ENCODE measurements around the gene ANTXR1.
A peak's percentile ranks its signal among the peaks of the same experiment; 100 is the strongest.

Gene ANTXR1

DNA sequence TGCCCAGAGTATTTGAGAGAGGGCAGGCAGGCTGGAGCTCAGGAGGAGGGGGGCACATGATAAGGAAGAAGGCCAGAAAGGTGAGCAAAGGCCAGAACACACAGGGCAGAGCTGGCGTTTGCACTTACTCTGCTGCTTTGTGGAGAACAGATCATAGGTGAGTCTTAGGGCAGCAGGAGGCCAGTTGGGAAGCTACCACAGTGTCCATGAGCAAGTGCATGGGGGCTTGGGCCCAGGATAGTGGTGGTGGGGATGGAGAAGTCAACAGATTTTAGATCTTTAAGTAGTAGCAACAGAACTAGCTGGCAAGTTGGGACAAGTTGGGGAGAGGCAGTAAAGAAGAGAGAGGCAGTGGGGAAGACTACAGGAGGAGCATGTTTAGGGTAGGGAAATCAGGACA, 168.0 kb downstream of the ANTXR1 start:
- peak; percentile 39 for DNase-seq (ENCODE audit: low read depth)
- TF ChIP-seq, protein P1, sequence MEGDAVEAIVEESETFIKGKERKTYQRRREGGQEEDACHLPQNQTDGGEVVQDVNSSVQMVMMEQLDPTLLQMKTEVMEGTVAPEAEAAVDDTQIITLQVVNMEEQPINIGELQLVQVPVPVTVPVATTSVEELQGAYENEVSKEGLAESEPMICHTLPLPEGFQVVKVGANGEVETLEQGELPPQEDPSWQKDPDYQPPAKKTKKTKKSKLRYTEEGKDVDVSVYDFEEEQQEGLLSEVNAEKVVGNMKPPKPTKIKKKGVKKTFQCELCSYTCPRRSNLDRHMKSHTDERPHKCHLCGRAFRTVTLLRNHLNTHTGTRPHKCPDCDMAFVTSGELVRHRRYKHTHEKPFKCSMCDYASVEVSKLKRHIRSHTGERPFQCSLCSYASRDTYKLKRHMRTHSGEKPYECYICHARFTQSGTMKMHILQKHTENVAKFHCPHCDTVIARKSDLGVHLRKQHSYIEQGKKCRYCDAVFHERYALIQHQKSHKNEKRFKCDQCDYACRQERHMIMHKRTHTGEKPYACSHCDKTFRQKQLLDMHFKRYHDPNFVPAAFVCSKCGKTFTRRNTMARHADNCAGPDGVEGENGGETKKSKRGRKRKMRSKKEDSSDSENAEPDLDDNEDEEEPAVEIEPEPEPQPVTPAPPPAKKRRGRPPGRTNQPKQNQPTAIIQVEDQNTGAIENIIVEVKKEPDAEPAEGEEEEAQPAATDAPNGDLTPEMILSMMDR (IDR thresholded peaks at IDR 0.05; ENCODE audit: insufficient read depth, low read depth, low read length, missing control alignments), result no peak
- no peak overlapping the region for H3K4me3 ChIP-seq (ENCODE audit: low read length)

DNA sequence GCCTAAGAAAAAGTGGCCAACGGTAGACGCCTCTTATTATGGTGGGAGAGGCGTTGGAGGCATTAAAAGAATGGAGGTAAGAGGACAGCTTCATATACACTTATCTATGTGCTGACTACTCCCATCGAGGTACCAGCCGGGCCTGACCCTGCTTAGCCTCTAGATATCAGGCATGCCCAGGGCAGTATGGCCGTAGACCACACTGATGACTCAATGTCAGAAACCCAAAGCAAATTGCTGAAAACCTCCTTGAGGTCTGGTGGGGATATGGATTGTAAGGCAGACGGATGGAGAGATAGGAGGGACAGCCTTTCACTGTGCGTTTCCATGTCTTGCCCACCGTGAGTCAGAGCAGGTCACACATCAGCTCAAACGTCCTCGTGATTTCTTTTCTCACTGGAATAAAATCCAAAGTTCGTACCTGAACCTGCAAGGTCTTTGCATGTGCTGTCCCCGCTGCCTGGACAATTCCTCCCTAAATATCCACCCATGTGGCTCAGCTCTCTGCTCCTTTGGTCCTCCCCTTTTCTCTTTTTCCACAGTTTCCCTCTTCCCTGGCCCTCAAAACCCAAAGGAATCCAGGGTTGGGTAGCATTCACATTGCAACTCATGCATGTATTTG, 168.9 kb downstream of the ANTXR1 start:
- no peak overlapping the region for H3K4me3 ChIP-seq (ENCODE audit: low read length)
- DNase-seq (ENCODE audit: low read depth), result no peak
- TF ChIP-seq, protein P1 (IDR thresholded peaks at IDR 0.05; ENCODE audit: insufficient read depth, low read depth, low read length, missing control alignments), result no peak

DNA sequence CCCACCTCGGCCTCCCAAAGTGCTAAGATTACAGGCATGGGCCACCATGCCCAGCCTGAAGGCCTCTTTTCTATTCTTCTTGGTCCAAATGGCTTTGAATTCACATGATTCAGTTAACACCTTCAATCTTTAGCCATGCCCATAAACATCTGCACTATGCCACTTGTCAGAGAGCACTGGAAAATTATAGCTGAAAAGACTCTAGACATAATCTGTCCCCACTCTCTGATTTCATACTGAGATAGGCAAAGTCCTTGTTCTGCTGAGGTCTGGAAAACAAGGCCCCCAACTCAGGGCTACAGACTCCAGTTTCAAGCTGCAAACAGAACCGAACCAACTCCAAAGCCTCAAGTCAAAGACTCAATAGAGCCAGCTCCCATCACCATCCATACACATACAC, 170.7 kb downstream of the ANTXR1 start:
- TF ChIP-seq, protein P1 (IDR thresholded peaks at IDR 0.05; ENCODE audit: insufficient read depth, low read depth, low read length, missing control alignments), result no peak
- DNase-seq (ENCODE audit: low read depth), result no peak
- H3K4me3 ChIP-seq (ENCODE audit: low read length), result no peak overlapping the region

DNA sequence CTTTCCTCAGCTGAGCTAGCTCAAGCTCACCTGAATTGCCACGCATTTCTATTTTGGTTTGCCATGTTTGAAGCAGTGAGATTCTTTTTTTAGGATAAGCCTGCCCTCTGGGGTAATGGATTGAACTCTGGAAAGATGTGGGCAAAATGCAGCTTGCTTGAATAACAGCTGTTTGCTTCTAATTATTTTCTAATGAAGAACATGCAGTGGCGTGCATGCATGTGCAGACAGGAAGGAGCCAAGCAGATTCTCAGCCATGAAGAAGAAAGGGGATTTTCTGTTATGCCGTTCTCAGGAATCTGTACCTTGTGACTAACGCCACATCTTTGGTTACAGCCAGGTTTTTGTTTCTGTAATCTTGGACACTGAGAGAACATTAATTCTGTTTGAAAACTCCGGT, 171.2 kb downstream of the ANTXR1 start:
- H3K4me3 ChIP-seq (ENCODE audit: low read length), result no peak overlapping the region
- TF ChIP-seq, protein P1 (IDR thresholded peaks at IDR 0.05; ENCODE audit: insufficient read depth, low read depth, low read length, missing control alignments), result no peak
- peak; percentile 92 for DNase-seq (ENCODE audit: low read depth)

DNA sequence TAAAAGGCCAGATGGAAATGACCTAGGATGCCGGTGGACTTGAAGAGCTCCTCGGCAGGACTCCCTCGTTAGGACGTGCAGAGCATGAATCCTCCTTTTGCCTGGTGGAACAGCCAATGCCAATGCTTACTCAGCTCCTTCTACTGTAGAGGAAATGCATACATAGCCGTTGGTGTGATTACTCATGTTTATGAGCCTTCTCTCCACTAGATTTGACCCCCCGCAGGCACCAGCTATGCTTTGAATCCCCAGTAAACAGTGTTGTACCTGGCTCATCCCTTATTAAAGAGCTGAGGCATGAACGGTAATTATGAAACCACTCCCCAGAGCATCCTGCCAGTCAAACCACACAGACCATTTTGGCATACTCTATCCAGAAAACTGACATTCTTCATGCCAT, 172.8 kb downstream of the ANTXR1 start:
- DNase-seq (ENCODE audit: low read depth), result peak; percentile 84
- H3K4me3 ChIP-seq (ENCODE audit: low read length), result no peak overlapping the region
- TF ChIP-seq, protein P1 (IDR thresholded peaks at IDR 0.05; ENCODE audit: insufficient read depth, low read depth, low read length, missing control alignments), result no peak

DNA sequence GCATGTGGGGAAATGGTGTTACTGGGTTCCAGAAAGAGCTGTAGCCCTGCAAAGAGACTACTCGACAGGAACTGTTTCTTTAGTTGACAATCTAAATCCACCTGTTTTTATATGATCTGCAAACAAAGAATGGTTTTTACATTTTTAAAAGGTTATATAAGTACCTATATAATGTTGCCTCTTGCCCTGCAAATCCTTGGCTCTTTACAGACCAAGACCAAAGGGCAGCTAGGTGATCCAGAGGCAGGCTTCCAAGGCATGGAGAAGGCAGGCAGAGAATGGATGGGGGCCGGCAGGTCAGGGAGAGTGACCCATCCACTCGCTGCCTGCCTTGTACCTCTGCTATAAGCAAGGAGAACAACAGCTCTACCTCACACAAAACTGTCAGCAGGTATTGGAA, 173.6 kb downstream of the ANTXR1 start:
- no peak overlapping the region for H3K4me3 ChIP-seq (ENCODE audit: low read length)
- DNase-seq (ENCODE audit: low read depth), result no peak
- TF ChIP-seq, protein P1 (IDR thresholded peaks at IDR 0.05; ENCODE audit: insufficient read depth, low read depth, low read length, missing control alignments), result no peak

Measured in epithelial cell of esophagus (primary cell).